ENCODE results near the gene DPP4.
"Not testable (repeated sequence)": the region's sequence is repeated elsewhere in the genome, so short reads cannot be mapped to it uniquely, and the experiment has no call there.

DPP4 gene

GRCh38 chr2:162060532-162060931 is 13.5 kb downstream of the DPP4 start:
- no peak for DNase-seq
- intact Hi-C loops (cut with DNase I): no loop called here

DNA sequence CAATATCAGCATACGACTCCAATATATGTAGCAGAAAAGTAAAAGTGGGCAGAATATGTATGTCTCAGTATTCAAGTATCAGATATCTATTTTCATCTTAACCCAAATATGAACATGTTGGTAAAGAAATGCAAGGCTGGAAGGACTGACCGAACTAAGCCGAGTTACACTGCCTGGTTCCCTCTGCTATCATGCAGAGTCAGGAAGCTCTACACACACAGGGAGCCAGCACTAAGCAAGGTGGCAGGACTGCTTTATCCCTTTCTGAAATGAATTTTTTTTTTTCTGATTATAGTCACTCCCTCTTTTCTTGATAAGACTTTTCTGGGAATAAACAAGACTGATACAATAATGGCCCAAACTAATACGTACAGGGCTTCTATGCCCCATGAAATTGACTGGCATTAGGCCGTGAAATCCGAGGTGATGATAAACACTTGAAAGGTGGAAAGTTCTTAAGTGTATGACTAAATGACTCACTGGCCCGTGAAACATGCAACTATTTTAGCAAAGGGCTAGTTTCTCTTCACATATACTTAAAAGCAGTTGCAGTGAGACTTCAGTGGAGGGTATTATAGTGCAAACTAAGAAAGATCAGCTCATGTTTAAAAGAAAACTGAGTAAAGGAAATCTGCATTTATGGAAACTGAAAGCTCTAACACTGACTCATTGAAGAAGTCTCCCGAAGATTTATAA is 14.9 kb downstream of the DPP4 start:
- no peak for DNase-seq
- intact Hi-C loops (cut with DNase I): no loop called here

GRCh38 chr2:162057426-162057825 is 16.6 kb downstream of the DPP4 start:
- intact Hi-C loops (cut with DNase I): no loop called here
- DNase-seq: no peak

DNA sequence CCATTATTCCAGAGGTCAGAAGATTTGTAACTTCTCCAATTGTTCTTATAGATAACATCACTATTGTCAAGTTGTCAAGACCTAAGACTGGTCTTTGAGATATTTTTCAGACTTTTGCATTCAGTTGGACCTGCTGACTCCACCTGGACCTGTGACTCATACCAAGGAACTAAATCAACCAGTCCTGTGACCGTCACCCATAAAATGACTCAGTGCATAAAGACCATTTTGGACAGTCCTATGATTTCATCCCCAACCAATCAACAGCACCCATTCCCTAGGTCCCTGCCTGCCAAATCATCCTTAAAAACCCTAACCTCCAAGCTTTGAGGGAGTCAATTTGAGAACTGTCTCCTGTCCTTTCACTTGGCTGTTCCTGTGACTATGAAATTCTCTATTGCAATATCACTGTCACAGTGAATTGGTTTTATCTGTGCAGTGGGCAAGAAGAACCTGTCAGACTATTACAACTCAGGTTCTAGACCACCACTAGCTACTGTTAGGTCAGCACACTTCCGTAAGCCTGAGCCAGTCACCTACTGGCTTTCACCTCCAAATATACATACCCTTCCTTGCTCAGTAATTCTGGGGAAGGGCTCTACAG is 17.1 kb downstream of the DPP4 start:
- intact Hi-C loops (cut with DNase I): no loop called here
- no peak for DNase-seq

- no peak for DNase-seq
- intact Hi-C loops (cut with DNase I): no loop called here
Measured at GRCh38 chr2:162053808-162054155, 20.2 kb downstream of the DPP4 start.

- DNase-seq: no peak
- intact Hi-C loops (cut with DNase I): no loop called here
Measured at GRCh38 chr2:162053066-162053807, 20.8 kb downstream of the DPP4 start.

DNA sequence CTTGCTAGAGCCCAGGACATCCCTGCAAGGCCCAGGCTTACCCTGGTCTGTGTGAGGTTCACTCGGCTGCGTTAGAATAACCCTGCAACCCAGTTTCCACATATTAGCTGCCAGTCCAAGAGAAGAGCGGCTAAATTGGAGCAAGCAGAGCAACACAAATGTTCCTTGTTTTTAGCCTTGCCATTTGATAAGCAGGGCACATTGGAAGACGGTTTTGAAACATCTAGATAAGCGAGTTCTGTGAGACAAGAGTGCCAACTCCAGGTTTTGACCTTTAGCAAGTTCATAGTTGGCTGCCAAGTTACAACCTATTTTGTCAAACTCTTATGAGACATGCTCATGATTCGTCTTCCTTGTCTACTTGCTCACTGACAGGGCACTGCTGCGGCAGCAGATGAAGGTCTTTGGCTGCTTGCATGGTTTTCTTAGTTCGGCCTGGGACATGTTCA is 23.5 kb downstream of the DPP4 start:
- no peak for DNase-seq

GRCh38 chr2:162049089-162049488 is 24.9 kb downstream of the DPP4 start:
- intact Hi-C loops (cut with DNase I); DNase-seq: not testable (repeated sequence)

More for the DNA sequence above, 23.5 kb downstream of the DPP4 start:
- intact Hi-C loops (cut with DNase I): no loop called here

DNA sequence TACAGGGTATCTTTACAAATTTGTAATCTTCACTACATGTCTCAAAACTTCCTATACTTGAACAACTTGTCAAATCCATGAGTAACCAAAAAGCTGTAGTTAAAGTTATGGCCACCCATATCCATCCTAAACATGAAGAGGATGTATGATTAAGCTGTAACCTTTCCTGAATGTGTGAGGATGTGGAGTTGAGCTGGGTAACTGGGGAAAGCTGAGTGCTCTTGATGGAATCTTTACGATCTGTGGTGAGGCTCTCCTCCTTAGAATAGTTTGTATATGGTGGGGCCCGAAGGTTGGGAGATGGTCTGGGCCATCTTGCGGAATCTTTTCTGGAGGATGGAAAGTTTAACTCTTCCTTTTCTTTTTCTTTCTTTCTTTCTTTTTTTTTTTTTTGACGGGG is 29.4 kb downstream of the DPP4 start:
- DNase-seq: no peak
- intact Hi-C loops (cut with DNase I): no loop called here

- intact Hi-C loops (cut with DNase I): no loop called here
- DNase-seq: no peak
Measured at GRCh38 chr2:162043132-162043531, 30.9 kb downstream of the DPP4 start.

DNA sequence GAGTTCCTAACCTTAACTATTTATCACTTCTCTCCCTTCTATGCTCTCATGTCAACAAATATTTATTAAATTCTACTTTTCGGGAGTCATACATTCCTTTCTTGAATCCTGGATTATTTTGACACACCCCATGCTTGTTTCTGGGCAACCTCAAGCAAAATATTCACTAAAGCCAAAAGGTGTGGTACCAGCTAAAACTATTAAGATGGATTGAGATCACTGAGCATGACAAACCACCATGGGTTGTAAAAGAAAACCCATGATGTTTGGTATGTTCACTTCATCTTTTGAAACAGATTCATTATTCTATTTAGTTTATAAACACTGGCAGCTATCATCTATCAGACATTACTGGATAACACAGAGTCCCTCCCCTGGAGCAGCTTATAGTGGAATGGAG is 32.5 kb downstream of the DPP4 start:
- intact Hi-C loops (cut with DNase I): no loop called here
- no peak for DNase-seq

DNA sequence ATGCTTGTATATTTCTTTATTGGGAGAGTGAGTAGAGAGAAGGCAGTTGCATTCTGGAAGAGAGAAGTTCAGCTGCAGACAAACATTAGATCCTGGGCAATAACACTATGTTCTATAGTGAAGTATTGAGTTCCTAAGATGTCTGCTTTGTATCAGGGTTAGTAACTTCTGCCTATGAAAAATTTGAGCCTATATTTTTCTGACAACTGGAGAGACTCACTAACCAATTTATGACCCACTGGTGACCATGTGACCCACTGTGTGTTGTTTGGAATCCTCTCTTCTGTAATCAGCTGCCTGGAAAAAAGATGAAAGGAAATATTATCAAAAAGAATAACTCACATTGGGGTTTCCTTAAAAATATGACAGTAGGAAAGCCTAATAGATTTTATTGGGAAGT is 35.3 kb downstream of the DPP4 start:
- DNase-seq: no peak
- intact Hi-C loops (cut with DNase I): no loop called here

DNA sequence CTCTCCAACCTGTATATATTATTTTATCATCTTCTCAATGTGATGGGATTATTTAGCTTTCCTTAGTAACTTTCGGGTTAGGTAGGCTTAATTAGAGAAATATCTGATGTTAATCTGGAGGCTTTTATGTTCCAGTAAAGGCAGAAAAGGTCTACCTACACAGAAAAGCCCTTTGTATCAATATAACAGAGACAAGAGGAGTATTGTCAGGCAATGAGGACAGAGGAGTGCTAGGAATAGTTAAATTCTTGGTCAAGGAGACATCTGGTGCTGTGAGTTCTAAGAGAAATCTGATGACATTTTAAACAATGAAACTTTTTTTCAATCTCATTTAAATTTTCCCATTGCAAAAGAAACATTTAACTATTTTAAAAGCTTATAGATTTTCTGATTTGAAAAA is 36.1 kb downstream of the DPP4 start:
- DNase-seq: no peak
- intact Hi-C loops (cut with DNase I): no loop called here

DNA sequence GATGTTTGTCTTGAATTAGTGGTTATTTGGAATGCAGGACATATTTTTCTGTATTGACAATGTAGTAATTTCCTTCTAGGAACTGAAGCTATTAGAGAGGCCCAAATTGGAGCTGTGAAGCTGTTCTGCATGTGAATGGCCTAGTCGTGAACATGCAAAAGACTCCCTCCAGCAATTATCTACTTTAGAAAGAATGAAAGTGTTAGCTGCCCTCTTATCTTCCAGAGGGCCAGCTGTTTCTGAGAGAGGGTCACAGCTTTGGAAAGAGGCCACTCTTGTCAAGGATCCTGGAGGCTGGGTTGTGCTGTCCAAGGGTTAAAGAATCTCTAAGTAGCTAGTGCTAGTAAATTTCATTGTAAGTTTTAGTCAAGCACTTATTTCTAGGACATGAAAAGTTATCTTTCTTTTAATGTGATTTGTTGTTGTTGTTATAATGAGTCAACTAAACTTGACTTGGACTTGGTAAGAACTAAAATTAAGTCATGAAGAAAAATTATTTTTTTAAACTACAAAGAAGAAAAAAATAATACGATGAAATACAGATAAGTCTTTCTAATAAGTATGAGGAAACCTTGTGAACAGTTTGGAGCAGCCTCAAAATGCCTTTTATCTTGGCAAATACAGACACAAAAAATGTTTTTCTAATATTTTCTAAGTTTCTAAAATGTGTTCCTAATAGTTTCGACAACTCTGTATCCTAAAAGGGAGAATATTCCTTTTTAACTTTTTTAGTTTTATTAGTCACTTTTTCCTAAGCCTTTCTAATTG is 36.8 kb downstream of the DPP4 start:
- no peak for DNase-seq
- intact Hi-C loops (cut with DNase I): no loop called here

GRCh38 chr2:162035981-162036380 is 38.0 kb downstream of the DPP4 start:
- no peak for DNase-seq
- intact Hi-C loops (cut with DNase I): no loop called here

- intact Hi-C loops (cut with DNase I): no loop called here
- DNase-seq: no peak
Measured at GRCh38 chr2:162030363-162031190, 43.4 kb downstream of the DPP4 start.

DNA sequence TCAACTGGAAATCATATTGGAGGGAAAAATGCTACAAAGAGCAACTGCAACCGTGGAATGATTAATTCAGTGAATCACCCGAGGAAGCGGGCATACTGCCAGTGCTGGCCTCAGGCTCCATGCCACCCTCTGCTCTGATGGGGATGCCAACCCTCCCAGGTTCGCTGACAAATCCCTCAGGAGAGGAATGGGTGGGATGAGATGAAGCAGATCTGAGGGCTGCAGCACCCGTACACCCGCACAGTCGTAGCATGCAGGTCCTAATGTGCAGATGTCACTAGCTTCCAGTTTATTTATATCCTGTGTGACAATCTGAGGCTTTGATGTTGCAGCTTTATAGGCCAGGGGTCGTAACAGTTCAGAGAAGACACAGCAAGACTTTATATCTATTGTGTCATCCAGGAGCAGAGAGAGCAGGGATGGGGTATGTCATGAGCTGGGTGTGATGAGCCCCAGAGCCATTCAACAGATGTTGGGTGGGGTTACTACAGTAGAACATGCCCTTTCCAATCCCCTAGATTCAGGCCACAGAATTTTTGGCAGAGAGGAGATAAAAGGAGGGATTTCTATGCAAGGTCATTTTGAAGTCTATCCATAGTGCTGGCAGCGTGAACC is 44.6 kb downstream of the DPP4 start:
- intact Hi-C loops (cut with DNase I): no loop called here
- DNase-seq: peak; percentile 36 to 94 (median 71)

DNA sequence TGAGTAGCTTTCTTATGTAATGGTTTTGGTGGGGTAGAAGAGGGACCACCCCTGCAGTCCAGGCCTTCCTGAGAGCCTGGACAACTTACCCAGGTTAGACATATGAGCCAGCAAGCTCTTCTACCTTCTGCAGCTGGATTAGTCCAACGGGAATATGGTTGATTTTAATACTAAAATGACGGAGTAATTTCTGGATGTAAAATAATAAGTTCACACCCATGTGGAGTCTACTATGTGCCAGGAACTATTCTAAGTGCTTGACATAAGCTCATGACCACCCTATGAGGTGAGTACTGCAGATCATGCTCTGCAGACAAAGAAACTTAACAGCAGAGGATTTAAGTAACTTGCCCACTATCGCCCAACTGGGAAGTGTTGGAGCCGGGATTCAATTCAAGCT is 45.5 kb downstream of the DPP4 start:
- intact Hi-C loops (cut with DNase I): no loop called here
- no peak for DNase-seq

- intact Hi-C loops (cut with DNase I): no loop called here
- DNase-seq: no peak
Measured at GRCh38 chr2:162025121-162025911, 48.7 kb downstream of the DPP4 start.
